Dedifferentiated amniotic fluid mesenchymal stem cell (primary cell): ENCODE data around the gene OR2A5.
"Not testable (repeated sequence)": the region's sequence is repeated elsewhere in the genome, so short reads cannot be mapped to it uniquely, and the experiment has no call there.

Experiments used
- DNase-seq: peaks from one replicate; pipeline ENCODE4 v3.0.0-alpha.2; 2016; ENCODE audit errors: extremely low spot score

Gene OR2A5

DNA sequence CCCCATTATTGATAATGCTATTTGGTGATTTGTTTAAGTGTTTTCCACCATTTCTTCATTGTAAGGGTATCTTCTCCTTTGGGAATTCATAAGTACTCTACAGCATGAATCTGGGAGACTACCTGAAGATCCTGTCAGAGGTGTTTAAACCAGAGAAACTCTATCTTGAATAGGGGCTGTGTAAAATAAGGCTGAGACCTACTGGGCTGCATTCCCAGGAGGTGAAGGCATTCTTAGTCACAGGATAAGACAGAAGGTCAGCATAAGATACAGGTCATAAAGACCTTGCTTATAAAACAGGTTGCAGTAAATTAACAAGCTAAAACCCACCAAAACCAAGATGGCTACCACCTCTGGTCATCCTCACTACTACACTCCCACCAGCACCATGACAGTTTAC lies 13.4 kb upstream of the OR2A5 start:
- DNase-seq, result no peak

DNA sequence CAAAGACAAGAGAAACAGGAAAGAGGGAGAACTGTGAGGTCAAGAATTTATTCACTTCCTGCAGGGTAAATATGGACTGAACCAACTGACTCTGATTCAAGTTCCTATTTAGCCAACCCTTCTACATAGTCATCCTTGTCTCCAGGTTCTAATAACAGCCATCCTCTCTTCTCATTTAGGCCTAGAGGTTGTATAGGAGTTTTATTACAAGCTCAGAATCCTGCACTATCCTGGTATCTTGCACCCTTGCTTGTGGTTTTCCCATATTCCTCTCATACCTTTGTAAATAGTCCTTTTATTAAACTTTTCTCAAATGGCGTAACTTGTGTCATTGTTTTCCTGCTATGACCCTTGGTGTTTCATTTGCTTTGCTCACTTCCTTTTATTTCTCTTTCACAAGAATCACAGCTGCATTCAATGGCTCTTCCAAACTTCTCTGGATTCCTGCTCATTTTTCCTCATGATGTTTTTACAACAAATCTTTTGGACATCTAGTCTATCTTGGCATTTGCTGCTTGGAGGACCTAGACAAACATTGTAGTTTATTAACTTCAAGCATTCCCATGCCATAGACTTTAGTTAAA lies 12.4 kb upstream of the OR2A5 start:
- no peak for DNase-seq

DNA sequence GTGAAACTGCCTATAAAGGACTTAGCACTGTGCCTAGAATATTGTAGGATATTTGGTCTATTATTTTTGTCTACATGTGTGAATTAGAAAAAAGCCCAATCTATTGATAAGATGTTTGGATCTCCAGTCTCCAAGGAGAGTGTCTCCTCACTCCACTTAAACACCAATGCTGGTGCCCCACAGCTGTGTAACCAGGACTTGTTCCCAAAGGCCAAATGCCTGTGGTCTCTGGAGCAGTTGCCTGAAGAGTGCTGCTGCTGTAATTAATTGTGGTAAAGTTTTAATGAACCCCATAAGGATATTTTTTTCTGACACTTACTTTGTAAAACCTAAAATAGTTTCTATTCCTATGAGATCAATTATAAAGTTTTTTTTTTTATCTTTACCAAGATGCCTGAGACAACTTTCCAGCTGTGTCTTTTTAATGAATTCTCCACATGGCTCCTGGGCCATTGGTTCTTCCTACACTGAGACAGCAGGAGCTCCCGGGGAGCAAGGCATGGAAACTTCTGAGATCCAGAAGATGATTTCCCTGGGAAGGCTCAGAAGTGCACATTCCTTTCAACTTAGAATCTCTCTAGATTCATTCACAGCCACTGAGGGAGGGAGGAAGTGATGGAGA lies 11.2 kb upstream of the OR2A5 start:
- DNase-seq, result no peak

DNA sequence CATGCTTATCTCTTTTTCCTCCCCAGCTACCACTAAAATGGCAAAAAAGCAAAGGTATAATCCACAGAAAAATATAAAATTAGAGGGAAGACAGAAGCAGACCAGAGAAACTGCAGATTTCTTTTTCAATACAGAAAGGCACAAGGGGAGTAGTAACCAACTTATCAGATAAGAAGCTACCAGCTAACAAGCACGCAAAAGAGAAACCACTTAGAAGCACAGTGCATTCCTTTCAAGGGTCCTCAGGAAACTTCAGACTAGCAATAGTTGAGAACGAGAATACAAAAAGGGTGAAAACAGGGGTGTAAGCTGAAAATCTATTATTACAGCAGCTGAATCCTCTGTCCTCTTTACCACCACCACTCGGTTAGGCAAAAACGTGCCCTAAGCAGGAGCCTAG lies 9.9 kb upstream of the OR2A5 start:
- DNase-seq, result no peak

DNA sequence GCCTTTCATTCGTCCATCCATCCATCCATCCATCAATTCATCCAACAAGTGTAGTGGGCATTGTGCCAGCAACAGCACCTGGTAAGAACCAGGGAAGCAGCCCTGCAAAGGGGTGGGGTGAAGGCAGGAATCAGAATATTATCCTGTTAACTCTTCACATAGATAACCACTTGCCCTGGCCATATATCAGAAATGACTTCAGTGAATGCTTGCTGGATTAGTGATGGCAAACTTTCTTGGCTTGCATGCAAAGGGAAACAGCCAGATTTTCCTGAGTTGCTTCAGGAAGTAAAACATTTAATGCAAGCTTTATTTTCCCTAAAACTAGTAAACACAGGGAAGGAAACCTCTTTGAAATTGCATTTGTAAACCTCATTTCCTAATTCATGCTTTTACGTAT lies 743 bp downstream of the OR2A5 start:
- no peak for DNase-seq

DNA sequence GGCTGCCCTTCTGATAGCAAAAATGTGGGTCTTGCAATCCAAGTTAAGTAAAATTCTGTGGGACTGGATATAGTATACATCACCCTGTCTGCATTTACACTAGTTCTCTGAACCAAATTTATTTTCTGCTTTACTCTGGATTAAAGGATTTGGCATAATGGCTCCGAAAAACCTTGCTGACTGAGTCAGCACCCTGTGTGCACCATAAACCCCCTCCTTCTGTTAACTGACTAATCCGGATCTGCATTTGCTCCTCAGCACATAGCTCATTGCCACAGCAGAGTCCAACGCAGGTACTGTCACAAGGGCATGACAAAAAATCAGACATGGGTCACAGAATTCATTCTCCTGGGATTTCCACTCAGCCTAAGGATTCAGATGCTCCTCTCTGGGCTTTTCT lies 1.3 kb downstream of the OR2A5 start:
- peak; percentile 17 for DNase-seq

DNA sequence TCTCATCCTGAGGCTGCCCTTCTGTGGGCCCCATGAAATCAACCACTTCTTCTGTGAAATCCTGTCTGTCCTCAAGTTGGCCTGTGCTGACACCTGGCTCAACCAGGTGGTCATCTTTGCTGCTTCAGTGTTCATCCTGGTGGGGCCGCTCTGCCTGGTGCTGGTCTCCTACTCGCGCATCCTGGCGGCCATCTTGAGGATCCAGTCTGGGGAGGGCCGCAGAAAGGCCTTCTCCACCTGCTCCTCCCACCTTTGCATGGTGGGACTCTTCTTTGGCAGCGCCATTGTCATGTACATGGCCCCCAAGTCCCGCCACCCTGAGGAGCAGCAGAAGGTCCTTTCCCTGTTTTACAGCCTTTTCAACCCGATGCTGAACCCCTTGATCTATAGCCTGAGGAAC lies 2.1 kb downstream of the OR2A5 start:
- DNase-seq, result not testable (repeated sequence)

DNA sequence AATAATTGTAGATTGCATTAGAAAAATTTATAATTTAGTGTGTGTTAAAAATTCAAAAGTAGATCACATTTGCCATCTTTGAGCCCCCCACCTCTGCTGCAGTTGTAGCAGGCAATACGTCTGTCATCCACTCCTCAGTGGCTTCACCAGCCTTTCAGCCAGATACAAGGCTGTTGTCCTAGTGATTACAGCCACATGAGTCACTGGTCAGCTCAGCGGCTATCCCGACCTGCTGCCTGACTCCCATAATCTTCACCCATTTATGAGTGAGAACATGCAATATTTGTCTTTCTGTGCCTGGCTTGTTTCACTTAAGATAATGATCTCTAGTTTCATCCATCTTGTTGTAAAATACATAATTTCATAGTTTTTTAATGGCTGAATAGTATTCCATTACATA lies 9.2 kb downstream of the OR2A5 start:
- no peak for DNase-seq

DNA sequence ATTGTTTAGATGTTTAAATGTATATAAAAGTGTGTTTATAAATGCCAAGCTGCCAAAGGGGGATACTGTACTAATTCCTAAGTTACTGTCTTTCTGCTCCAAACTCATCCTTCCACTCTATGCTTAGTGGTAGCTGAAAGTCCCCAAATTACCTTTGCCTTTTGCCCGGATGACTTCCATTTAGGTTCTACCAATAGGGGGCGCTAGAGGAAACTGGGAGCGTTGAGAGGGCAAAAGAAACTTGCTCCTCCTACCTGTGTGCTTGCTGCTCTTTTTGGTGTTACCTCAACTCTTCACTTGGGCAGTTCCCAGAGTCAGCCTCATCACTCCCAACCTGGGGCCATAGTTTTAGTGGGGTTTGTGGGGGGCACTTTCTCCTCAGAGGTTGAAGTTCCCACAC lies 15.0 kb downstream of the OR2A5 start:
- DNase-seq, result no peak

DNA sequence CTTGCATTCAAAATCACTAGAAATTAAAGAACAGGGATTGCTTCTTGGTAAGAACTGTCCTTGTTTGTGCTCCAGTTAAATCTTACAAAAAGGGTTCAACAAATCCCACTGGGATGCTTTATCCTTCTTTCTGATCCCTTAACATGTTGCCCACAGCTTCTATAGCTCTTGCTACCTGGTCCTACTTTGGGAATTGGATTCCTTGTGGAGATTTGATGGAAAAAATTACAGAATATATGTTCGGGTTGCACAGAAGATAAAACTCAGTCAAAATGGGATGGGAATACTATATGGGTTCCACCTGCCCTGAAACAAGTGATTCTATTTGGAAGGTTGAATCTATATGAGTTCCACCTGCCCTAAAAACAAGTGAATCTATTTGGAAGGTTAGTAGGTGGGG lies 20.8 kb downstream of the OR2A5 start, which contains the start of gene OR2A25:
Gene OR2A25, plus strand, starts transcription at position 301 of the 400 bp plus-strand sequence. CDS start 4,409 bp downstream, outside the sequence.
- no peak for DNase-seq

DNA sequence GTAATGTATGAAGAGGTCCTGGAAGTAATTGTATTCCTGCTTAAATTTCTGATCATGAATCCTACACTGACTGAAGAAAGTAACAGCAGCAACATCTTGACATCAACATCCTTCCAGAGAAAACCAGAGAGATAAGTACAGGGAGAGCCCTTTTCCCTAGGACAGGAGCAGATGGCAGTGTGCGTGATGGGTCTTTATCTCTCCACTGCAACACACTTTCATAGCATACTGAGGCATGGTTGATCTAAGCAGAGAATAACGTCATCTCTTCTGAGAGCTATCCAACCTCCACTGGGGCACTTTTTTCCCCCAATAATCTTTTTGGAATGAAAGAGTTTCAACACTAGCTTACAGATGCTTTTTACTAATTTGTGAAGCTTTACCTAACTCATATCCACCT lies 21.2 kb downstream of the OR2A5 start:
- DNase-seq, result no peak

DNA sequence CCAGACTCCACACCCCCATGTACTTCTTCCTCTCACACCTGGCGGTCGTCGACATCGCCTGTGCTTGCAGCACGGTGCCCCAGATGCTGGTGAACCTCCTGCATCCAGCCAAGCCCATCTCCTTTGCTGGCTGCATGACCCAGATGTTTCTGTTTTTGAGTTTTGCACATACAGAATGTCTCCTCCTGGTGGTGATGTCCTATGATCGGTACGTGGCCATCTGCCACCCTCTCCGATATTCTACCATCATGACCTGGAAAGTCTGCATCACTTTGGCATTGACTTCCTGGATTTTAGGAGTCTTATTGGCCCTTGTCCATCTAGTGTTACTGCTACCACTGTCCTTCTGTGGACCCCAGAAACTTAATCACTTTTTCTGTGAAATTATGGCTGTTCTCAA lies 25.6 kb downstream of the OR2A5 start:
- DNase-seq, result no peak

DNA sequence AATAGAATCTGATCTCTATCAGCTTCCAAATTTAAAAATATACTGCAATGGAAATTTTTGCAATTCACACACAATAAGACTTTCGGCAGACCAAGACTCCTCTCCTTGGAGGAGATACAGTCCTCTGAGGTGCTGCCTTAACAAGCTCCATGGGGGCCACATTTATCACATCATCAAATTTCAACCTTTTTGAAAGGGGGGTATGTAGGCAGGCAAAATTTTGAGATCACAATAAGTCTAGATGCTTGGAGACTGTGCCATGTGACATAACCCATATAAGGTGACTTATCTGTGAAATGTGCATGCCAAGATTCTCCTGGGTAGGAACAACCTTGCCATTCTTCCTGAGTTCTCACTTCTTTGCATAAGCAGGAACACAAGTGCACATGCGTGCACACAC lies 37.2 kb downstream of the OR2A5 start, which contains the start of gene OR2A12:
Gene OR2A12, plus strand, starts transcription at position 301 of the 400 bp plus-strand sequence. CDS start 8,830 bp downstream, outside the sequence.
- DNase-seq, result no peak

DNA sequence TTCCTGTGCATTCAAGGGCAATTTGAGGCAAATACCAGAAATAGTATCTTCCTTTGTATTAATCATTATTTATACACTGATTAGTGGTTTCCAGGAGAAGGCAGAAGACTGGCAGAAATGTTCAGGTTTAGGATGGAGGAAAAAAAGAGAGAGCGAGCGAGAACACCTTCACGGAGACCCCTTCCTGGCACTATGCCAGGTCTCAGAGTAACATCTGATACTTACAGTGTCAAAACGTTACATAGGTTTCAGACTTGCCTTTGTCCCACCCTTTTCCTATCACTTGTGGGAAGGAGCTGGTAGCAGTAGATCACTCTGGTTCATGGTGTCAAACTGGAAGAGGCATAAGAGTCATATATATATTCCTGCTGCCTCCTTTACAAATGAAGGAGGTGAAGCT lies 38.0 kb downstream of the OR2A5 start:
- DNase-seq, result no peak

DNA sequence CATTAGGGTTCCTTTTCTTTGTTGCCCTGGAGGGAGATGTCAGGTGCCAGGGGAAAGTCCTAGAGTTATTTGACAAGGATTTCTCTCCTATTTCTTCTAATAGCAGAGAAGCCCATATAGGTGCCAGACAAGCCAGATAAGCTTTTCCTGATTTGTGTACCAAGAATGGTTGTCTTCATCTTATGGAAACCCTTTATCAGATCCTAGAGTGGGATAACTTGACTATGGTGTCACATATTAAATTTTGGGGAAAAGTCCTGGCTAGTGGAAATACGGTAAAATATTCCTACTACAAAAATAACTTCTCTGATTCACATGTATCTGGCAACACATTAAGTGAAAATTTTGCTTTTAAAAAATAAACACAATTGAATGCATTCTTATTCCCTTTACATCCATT lies 38.5 kb downstream of the OR2A5 start:
- no peak for DNase-seq

DNA sequence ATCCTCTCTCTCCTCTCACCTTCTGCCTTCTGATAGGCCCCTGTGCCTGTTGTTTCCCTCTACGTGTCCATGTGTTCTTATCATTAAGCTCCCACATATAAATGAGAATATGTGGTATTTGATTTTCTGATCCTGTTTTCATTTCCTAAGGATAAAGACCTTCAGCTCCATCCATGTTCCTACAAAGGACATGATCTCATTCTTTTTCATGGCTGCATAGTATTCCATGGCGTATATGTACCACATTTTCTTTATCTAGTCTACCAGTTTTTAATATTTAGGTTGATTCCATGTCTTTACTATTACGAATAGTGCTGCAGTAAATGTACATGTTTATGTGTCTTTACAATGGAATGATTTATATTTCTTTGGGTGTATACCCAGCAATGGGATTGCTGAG lies 41.9 kb downstream of the OR2A5 start:
- no peak for DNase-seq

DNA sequence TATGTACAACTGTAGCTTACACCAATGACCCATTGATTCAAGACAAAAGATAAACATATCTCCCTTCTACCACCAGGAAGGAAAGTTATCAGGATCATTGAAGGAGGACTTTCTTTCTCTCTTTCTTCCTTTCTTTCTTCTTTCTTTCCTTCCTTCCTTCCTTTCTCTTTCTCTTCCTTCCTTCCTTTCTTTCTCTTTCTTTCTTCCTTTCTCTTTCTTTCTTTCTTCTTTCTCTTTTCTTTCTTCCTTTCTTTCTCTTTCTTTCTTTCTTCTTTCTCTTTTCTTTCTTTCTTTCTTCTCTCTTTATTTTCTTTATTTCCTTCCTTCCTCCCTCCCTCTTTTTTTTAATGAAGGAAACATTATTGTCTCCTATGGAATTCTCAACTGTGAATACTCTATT lies 50.0 kb downstream of the OR2A5 start:
- no peak for DNase-seq

DNA sequence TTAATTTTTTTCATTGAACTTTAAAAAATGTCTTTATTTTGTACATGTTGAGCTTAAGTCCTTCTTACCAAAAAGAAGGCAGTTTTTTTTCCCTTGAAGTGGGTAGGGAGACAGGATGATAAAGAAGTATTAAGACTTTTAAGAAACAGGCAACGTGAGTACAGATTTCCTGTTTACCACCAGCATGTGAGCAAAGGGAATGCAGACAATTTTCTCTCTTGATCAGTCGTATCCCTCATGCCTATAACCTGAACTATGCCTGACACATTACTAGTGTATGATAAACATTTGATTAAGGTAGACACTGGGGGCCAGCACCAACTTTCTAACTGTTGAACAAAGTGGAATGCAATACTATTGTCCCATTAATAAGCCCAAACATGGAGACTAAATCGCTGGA lies 51.9 kb downstream of the OR2A5 start:
- DNase-seq, result no peak

DNA sequence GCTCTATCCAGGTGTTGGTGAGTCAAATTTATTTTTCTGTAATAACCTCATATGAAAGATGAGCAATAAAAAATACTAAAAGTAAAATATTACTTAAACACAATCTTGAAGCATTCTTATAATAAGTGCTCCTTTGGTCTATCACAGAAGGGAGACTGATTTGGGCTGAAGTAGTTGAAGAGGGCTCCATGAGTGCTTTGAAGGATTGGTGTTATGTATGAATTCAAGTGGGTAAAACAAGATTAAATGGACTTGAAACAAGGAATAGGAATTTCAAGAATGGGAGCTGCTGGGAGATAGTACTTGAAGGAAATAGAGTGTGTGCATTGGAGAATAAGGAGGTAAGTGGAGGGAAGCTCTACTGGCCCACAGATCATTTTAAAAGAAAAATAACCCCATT lies 53.3 kb downstream of the OR2A5 start:
- DNase-seq, result no peak

DNA sequence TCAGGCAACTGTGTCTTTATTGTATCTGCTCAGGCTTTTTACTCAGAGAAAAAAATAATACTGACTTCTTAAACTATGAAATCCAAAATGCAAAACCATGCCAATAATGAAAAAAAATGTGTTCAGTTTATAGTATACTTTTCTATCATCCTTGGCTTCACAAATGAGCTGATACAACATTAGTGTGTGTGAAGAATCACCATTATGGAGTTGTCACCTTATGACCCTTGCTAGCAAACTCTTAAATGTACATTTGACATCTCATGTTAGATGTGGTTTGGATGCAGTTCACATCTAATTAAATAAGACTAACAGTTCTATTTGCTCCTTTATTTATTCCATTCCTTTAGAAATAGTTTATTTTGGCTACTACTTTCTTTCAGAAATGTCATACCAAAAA lies 56.5 kb downstream of the OR2A5 start:
- DNase-seq, result no peak
